GM18870 (cell line): ENCODE results near the gene SLC44A5.
"Not testable (repeated sequence)": the region's sequence is repeated elsewhere in the genome, so short reads cannot be mapped to it uniquely, and the experiment has no call there.

Experiments
- ATAC-seq: cut with Tn5 transposase; IDR thresholded peaks from one replicate; pipeline ENCODE4 v1.9.1; 2021; ENCODE audit warnings: moderate library complexity; ENCODE audit not compliant: unreplicated experiment

The SLC44A5 gene

DNA sequence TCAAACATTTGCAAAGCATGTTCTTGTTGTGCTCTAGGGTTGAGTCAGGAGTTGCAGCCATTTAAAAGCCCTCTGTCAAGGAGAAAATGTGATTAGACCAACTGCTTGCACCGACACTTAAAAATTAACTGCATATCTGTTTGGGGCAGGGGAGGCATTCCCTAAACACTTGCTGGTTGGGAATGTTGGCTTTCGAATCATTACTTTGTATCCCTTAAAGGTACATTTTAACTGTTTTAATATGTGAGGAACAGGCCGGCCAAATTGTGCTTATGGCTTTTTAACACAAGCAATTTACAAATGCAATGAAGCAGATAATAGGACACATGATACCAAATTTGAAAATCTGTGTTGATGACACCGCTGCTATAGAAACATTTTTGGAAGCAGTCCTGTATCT is 317.6 kb downstream of the SLC44A5 start:
- ATAC-seq, result no peak

DNA sequence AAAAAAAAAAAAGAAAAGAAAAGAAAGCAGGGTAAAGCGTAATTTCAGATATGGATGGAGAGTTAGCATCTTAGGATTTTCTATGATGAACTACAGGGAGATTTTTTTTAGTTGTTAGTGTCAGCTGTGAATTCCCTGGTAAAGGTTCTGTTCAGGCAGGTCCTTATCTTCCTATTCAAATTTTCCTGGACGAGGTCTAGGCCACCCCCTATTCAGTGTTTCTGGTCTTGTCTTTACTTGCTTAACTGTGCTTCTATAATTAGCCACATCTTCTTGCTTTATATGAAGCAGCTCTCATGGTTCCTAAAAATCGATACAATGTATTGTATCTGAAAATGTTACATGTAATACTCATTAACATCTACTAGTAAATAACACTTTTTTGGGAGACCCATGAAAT is 318.9 kb downstream of the SLC44A5 start:
- no peak for ATAC-seq

DNA sequence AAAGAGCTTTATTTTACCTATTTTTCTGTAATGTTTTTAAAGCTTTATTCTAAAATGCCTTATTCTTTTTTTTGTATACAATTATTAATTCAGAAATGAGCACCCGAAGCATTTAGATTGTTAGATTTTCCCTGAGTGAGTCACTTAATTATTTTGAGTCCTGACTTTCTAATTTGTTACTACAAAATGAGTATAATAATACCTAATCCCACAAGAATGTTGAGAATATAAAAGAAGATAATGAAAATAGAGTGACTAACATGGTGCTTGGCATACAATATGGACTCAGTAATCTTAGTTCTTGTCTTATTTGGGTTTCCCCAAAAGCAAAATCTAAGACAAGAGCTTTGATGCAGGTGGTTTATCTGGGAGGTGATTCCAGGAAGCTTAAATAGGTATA is 334.5 kb downstream of the SLC44A5 start:
- ATAC-seq, result no peak

DNA sequence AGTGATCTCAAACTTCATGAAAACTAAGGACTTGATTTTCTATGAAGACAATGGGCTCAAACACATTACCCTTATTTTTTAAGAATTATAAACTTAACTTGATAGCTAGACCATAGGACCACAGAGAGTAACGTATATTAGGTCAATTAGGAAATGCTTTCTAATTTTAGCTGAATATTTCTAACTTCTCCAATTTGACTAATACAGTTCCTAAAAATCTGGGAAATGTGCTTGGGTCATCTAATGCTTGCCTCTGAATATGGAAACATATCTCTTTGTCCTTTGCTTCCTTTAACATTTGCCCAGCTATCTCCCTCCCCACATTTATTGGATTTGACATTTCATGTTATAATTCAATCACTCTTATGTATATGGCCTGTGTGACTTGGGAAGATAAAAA is 335.3 kb downstream of the SLC44A5 start:
- no peak for ATAC-seq

DNA sequence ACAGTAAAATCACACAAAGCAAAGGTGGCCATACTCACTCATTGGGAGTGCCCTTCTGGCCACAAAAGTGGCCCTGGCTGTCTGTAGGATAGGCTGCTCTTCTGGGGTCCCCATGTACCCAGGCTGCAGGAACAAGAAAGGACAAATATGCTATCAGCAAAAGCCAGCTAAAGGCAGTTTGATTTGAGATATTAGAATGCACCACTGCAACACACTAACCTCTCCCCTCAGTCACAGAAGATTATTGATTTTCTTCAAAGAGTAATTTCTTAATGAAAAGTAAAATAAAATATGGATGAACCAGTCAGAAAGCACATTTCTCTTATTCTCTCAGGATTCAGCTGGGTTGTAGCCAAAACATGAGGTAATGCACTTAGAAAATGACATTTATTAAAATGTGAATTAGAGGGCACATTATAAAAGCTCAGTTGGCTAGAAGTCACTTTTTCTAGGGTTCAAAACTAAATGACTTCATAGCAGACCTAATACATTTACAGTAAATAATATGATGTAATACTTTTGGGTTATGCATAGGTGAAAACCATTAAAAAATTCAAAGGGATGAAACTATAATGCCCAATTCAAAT is 335.9 kb downstream of the SLC44A5 start:
- no peak for ATAC-seq

DNA sequence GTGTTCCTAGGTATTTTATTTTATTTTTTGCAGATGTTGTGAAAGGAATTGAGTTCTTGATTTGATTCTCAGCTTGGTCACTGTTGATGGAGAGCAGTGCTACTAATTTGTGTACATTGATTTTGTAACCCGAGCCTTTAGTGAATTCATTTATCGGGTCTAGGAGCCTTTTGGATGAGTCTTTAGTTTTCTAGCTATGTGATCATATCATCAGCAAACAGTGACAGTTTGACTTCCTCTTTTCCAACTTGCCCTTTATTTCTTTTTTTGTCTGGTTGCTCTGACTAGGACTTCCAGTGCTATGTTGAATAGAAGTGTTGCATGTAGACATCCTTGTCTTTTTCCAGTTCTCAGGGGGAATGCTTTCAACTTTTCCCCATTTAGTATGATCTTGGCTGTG is 337.8 kb downstream of the SLC44A5 start:
- ATAC-seq, result no peak

DNA sequence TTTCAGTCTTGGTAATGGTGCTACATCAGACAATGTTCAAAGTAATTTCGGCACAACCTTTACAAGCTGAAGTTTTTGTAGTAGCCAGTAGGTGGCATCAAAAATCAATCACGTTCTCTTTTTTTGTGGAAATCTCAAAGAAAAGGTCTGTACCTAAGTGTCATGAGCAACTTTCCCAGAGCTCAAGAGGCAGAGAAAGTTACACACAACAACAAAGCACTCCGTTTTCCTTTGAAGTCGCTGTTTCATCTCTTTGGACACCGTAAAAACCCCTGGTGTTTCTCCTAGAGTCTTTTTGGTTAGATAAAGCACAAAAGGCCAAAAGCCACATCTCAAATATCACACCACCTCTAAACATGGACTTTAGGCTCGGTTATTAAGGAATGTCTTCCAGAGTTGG is 345.1 kb downstream of the SLC44A5 start:
- ATAC-seq, result peak; percentile 84

DNA sequence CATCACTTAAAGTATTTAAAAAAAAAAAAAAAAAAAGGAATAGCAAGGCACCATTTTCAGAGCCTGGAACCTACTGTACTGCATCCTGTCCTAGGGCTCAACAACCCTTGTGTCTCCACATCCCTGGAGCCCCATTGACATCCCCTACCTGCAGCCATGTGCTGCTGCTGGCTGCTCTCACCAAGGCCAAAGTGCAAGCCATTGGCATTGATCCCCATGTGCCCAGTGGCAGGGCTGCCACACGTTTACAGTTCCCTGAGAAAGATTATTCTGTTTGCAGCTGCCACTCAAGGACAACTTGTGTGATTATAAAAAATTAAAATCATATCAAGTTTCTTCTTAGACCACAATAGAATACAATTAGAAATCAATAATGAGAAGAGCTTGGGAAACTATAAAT is 346.8 kb downstream of the SLC44A5 start:
- no peak for ATAC-seq

DNA sequence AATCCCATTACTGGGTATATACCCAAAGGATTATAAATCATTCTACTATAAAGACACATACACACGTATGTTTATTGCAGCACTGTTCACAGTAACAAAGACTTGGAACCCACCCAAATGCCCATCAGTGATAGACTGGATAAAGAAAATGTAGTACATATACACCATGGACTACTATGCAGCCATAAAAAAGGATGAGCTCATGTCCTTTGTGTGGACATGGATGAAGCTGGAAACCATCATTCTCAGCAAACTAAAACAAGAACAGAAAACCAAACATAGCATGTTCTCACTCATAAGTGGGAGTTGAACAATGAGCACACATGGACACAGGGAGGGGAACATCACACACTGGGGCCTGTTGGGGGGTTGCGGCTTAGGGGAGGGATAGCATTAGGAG is 347.3 kb downstream of the SLC44A5 start:
- ATAC-seq, result not testable (repeated sequence)

DNA sequence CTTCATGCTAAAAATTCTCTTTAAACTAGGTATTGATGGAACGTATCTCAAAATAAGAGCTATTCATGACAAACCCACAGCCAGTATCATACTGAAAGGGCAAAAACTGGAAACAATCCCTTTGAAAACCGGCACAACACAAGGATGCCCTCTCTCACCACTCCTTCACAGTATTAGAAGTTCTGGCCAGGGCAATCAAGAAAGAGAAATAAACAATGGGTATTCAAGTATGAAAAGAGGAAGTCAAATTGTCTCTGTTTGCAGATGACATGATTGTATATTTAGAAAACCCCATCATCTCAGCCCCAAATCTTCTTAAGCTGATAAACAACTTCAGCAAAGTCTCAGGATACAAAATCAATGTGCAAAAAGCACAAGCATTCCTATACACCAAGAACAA is 349.0 kb downstream of the SLC44A5 start:
- ATAC-seq, result not testable (repeated sequence)

DNA sequence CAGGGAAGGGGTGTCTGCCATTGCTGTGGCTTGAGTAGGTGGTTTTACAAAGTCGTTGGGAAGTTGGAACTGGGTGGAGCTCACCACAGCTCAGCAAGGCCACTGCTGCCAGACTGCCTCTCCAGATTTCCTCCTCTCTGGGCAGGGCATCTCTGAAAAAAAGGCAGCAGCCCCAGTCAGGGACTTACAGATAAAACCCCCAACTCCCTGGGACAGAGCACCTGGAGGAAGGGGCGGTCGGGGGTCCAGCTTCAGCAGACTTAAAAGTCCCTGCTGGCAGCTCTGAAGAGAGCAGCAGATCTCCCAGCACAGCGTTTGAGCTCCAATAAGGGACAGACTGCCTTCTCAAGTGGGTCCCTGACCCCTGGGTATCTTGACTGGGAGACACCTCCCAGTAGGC is 352.6 kb downstream of the SLC44A5 start:
- ATAC-seq, result no peak

DNA sequence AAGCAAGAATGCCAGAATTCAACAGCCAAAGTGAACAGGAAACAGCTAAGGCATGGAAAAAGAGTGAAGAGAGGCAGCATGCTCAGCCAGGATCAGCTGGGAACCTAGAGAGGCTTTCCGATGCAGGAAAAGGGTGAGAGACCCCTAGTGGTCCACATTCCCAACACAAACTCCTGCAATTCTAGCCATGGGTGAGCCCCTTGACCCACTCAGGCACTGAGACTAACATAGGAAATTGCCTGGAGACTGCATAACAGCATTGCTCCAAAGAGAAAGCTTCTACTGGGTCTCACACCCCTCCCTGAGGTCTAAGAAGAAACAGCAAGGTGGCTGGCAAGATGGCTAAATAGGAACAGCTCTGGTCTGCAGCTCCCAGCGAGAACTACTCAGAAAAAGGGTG is 353.5 kb downstream of the SLC44A5 start:
- ATAC-seq, result no peak

DNA sequence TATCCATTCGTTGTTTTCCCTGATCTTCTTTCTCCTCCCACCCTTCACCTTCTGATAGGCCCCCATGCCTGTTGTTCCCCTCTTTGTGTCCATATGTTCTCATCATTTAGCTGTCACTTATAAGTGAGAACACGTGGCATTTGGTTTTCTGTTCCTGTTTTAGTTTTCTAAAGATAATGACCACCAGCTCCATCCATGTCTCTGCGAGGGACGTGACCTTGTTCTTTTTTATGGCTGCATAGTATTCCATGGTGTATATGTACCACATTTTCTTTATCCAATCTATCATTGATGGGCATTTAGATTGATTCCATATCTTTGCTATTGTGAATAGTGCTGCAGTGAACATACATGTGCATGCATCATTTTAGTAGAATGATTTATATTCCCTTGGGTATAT is 360.8 kb downstream of the SLC44A5 start:
- ATAC-seq, result not testable (repeated sequence)

DNA sequence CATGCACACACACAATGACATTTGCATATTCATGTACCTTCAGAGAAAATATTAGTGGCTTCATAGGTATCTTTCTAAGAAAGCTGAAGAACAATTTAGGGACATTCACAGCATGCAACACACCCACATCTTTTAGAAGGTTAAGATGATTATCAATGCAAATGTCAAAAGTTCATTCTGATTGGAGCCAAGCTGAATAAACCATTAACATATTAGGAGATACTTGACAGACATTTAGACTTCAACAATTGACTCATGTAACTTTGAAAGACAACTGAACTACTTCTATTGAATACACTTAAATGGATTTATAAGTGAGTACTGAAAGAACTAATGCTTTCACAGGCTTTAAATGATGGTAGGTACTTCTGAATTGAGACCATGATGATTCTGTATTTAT is 365.7 kb downstream of the SLC44A5 start:
- ATAC-seq, result no peak

DNA sequence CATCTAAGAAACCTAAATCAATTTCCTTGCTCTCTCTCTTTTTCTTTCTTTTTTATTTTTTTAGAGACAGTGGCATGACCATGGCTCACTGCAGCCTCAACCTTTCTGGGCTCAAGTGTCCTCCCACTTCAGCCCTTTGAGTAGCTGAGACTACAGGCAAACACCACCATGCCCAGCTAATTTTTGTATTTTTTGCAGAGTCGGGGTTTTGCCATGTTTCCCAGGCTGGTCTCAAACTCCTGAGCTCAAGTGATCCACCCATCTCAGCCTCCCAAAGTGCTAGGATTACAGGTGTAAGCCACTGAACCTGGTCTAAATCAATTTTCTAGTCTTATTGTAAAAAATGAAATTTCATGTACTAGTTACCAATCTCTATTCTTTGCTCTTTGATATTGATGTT is 367.8 kb downstream of the SLC44A5 start:
- no peak for ATAC-seq

DNA sequence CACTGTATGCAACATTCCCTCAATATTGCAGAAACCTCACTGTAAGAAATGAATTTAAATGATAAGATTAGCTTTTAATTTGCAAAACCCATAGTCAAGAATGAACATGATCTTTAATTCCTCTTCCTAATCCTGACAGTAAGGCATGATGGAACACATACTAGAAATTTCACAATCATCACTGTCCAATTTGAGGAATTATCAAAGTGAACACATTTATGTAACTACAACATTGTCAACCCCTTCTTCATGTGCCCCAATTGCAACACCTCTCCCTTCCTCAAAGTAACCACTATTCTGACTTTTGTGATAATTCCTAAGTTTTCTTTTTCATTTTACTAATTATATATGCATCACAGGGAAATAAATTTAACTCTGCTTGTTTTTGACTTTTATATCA is 373.6 kb downstream of the SLC44A5 start:
- no peak for ATAC-seq

DNA sequence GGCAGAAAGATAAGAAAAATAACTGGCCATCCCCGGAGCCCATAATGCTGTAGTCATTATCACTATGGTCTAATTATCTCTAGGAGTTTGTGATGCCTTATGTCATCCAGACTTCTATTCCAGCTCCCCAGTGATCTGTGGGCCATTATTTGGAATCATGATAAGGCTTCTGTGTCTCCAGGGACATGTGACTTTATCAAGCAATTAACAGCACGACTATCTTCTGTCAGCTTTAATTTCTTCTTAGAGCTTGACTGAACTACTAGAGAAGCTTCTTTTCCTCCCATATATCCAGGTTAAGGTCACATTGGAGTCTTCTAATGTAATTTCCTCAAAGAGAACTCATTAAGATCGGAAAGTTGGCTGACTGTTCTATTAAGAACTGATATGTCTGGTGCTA is 376.4 kb downstream of the SLC44A5 start:
- no peak for ATAC-seq

DNA sequence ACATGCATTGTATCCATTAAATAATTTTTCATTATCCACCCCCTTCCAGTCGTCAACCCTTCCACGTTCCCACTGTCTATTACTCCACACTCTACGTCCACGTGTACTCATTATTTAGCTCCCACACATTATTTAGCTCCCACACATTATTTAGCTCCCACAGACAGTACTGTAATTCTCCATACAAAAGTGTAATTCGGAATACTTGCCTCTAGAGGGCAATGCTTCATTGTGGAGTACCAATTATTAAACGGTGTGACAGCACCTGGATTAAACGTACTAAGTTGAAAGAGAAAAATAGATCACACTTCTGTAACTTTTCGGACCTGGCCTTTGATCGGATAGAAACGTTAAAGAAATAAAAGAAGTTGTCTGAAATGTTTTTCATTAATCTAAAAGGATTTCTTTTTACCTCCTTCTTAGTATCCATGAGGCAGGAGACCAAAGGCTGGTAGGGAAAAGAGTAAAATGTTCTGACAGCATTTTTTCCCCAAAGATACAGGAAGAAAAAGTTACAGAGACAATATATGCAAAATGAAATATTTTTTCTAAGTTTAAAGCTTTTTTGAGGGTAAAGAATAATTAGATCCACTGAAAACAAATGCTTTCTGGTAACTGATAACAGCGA is 377.5 kb downstream of the SLC44A5 start:
- peak; percentile 82 for ATAC-seq

DNA sequence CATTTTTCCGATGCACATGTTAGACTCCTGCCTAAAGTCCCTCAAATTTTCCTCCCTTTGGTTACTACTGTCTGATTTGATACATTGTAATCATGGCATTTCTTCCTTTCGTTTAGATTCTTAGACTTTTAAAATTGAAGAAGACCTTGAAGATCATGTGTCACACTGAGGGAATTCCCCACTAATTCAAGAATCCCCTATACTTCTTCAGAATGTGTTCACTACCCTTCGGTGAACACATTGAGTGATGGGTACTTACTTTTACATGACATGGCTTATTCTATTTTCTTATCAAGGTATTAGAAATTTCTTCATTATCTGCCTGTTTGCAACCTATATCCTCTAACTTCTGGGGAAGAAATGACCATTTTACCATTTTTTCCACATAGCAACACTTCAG is 390.8 kb downstream of the SLC44A5 start:
- ATAC-seq, result no peak

DNA sequence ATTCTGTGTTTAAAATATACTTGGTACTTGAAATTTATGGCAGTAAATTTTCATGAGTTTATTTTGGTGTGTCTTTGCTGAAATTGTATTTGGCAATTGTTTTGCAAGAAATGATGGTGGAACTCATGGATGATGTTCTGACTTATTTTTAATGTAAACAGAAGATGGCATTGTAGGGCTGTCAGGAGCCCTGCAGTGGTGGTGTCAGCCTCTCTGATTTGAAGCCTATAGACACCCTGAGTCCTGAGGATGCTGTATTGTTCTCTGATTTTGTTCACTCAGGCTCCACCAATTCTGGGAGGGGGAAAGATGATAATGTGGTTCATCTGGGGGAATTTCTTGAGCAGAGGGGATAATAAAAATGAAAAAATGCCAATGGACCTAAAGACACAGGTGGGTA is 396.9 kb downstream of the SLC44A5 start:
- no peak for ATAC-seq

DNA sequence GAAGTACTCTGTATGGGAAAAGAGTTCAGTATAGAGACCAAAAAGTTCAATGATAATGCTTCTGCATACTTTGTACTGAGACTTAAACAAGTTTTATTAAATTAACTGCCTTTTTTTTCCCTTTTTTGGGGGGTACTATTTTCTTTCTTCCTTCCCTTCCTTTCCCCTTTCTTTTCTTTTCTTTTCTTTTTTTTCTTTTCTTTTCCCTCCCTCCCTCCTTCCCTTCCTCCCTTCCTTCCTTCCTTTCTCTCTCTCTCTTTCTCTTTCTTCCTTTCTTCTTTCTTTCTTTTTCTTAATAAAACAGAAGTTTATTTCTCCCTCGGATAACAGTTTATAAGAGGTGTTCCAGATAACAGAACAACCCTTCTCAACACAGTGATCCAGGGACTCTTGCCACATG is 399.3 kb downstream of the SLC44A5 start:
- no peak for ATAC-seq

DNA sequence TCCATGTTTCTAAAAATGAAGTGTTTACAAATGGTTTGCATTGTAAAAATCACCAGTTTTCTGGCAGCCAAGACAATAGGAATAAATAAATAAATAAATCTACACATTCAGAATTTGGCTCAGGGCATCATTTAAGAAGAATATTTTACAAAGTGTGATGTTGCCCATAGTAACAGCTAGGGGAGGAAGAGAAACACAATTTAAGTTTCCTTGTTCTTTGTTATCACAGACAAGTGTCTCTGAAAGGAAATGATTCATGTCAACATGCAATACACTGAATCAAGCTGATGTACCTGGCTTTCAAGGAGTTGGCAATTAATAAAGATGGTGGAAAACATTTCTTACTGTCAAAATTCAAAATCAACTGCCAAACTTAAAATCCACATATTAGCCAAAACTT is 402.1 kb downstream of the SLC44A5 start:
- ATAC-seq, result no peak
